Epithelial cell of proximal tubule (primary cell): Measurements from ENCODE around the gene PDE4A. TPM values are rescaled to one million over a fixed set of nuclear protein-coding genes. Genes with fewer than 3 reads are reported as not detected.

ENCODE experiments used
- total RNA-seq: library from RNA; depleted of rRNA; stranded (reverse); fragments of >200 nt; gene quantifications from 2 replicates; pipeline ENCODE4 v1.2.3, GENCODE V29; 2015

PDE4A gene
- total RNA-seq, 1 donor from 2014 or later: 0.40 TPM

Other genes with a start within 250 kb of the PDE4A start
- 154 and 198 TPM in 2 replicates for gene DNMT1, start 225.6 kb upstream of the PDE4A start, total RNA-seq
- 2.5 and 3.0 TPM in 2 replicates for gene S1PR2, start 189.2 kb upstream of the PDE4A start, total RNA-seq
- 104 and 156 TPM in 2 replicates for gene MRPL4, start 168.3 kb upstream of the PDE4A start, total RNA-seq
- 17.1 and 36.3 TPM in 2 replicates for gene ICAM1, start 149.4 kb upstream of the PDE4A start, total RNA-seq
- gene ICAM4, start 133.6 kb upstream of the PDE4A start, total RNA-seq: not detected in 2 replicates
- 0.14 TPM in 1 of 2 replicates, not detected in the other for gene ICAM5, start 130.6 kb upstream of the PDE4A start, total RNA-seq
- 0.35 and 2.4 TPM in 2 replicates for gene ZGLP1, start 110.7 kb upstream of the PDE4A start, total RNA-seq
- 48.2 and 57.6 TPM in 2 replicates for gene FDX2, start 104.5 kb upstream of the PDE4A start, total RNA-seq
- 29.5 and 34.1 TPM in 2 replicates for gene RAVER1, start 87.0 kb upstream of the PDE4A start, total RNA-seq
- 3.4 and 3.8 TPM in 2 replicates for gene ICAM3, start 80.9 kb upstream of the PDE4A start, total RNA-seq
- gene TYK2, start 40.0 kb upstream of the PDE4A start, total RNA-seq: 95.4 and 103 TPM in 2 replicates
- 155 and 262 TPM in 2 replicates for gene CDC37, start 17.0 kb upstream of the PDE4A start, total RNA-seq
- 41.2 and 76.0 TPM in 2 replicates for gene KEAP1, start 82.8 kb downstream of the PDE4A start, total RNA-seq
- not detected in 2 replicates for gene S1PR5, start 96.9 kb downstream of the PDE4A start, total RNA-seq
- 31.4 and 35.9 TPM in 2 replicates for gene ATG4D, start 123.4 kb downstream of the PDE4A start, total RNA-seq
- gene KRI1, start 145.5 kb downstream of the PDE4A start, total RNA-seq: 16.7 and 18.2 TPM in 2 replicates
- 5.1 and 17.1 TPM in 2 replicates for gene CDKN2D, start 148.4 kb downstream of the PDE4A start, total RNA-seq
- 39.7 and 47.2 TPM in 2 replicates for gene AP1M2, start 166.8 kb downstream of the PDE4A start, total RNA-seq
- gene SLC44A2, start 205.0 kb downstream of the PDE4A start, total RNA-seq: 48.5 and 52.0 TPM in 2 replicates
- 125 and 208 TPM in 2 replicates for gene ILF3, start 233.8 kb downstream of the PDE4A start, total RNA-seq